ENCODE data around the gene GLI3. TPM values are rescaled to one million over a fixed set of nuclear protein-coding genes. Genes with fewer than 3 reads are reported as not detected.
A peak's percentile ranks its signal among the peaks of the same experiment; 100 is the strongest.

The GLI3 gene
- total RNA-seq, 2 donors from 2014 or later, result 2.7 to 10.2 TPM

DNA sequence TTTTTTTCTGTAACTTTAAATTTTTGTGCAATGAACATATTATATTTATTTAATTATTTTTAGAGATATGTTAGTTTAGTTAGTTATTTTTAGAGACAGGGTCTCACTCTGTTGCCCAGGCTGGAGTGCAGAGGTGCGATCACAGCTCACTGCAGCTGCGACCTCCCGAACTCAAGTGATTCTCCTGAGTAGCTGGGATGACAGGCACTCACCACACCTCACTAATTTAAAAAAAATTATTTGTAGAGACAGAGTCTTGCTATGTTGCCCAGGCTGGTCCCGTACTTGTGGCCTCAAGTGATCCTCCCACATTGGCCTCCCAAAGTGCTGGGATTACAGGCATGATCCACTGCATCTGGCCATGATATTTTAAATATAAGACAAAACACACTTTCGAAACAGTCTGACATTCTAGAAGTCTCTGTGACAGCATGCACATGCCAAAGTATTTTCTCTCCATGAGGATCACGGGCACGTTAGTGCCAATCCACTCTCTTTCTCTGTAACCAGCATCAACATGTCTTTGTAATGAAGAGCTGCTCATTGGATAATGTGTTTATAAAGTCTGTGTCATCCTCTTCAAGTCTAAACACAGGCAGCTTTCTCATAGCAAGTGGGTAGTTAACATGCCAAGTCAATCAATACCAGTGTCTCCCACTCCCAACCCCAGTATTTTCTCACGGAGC, 137.4 kb downstream of the GLI3 start:
- peaks cover 65% of the 10 kb centered on the region for H3K27me3 ChIP-seq (ENCODE audit: control insufficient read depth, insufficient read depth, low read length, poor library complexity, severe bottlenecking)
- no peak overlapping the region for H3K27ac ChIP-seq (ENCODE audit: low read depth, low read length)
- DNase-seq, result no peak
- H3K9ac ChIP-seq (ENCODE audit: extremely low read depth, low read length, poor library complexity, severe bottlenecking), result no peak overlapping the region
- Mint-ChIP-seq H3K36me3 (ENCODE audit: low read depth) (no peaks in the 10 kb centered on the region), H3K4me3 (no peak overlapping the region), H3K9me3 (no peaks in the 10 kb centered on the region), H3K27me3 (ENCODE audit: insufficient read depth) (peaks cover 95% of the 10 kb centered on the region), H3K4me1 (peaks cover 25% of the 10 kb centered on the region), H3K27ac (no peak overlapping the region)
- 87 to 90% methylated on average over 5 to 8 of the region's 8 CpGs for WGBS, 2 experiments (ENCODE audit: insufficient coverage in 1 of 2, insufficient read length in 1 of 2)
- peaks cover 15% of the 10 kb centered on the region for H3K4me1 ChIP-seq (ENCODE audit: control insufficient read depth, insufficient read depth, low read length)
- TF ChIP-seq, protein P1, sequence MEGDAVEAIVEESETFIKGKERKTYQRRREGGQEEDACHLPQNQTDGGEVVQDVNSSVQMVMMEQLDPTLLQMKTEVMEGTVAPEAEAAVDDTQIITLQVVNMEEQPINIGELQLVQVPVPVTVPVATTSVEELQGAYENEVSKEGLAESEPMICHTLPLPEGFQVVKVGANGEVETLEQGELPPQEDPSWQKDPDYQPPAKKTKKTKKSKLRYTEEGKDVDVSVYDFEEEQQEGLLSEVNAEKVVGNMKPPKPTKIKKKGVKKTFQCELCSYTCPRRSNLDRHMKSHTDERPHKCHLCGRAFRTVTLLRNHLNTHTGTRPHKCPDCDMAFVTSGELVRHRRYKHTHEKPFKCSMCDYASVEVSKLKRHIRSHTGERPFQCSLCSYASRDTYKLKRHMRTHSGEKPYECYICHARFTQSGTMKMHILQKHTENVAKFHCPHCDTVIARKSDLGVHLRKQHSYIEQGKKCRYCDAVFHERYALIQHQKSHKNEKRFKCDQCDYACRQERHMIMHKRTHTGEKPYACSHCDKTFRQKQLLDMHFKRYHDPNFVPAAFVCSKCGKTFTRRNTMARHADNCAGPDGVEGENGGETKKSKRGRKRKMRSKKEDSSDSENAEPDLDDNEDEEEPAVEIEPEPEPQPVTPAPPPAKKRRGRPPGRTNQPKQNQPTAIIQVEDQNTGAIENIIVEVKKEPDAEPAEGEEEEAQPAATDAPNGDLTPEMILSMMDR (conservative IDR thresholded peaks at IDR 0.05), result no peak
- no peak overlapping the region for H3K4me3 ChIP-seq (ENCODE audit: low read length)
- H3K36me3 ChIP-seq (ENCODE audit: control insufficient read depth, insufficient read depth, low read length), result no peaks in the 10 kb centered on the region
- no peaks in the 10 kb centered on the region for H3K9me3 ChIP-seq (ENCODE audit: control insufficient read depth, low read length)

DNA sequence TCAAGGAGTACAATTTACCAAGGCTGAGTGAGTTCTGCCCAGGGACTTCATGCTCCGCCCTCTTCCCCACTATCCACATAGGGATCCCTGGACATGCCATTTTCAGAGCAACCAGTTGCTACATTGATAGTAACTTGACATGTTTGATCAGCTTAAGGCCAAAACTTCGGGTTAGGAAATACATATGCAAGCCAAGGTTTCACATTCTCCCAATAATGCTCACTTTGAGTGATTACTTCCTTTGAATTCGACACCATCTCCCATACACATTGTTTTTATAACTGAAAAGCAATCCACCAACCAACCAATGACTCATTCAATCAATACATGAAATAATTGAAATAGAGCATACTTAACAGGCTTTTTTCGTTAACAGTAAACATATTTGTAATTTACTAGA, 137.9 kb downstream of the GLI3 start:
- WGBS, 2 experiments (ENCODE audit: insufficient coverage in 1 of 2, insufficient read length in 1 of 2), result 93% methylated on average over 3 of the region's 4 CpGs
- Histone ChIP-seq H3K4me1 (ENCODE audit: control insufficient read depth, insufficient read depth, low read length) (peaks cover 13% of the 10 kb centered on the region), H3K27me3 (ENCODE audit: control insufficient read depth, insufficient read depth, low read length, poor library complexity, severe bottlenecking) (peaks cover 70% of the 10 kb centered on the region), H3K9ac (ENCODE audit: extremely low read depth, low read length, poor library complexity, severe bottlenecking) (no peak overlapping the region), H3K9me3 (ENCODE audit: control insufficient read depth, low read length) (no peaks in the 10 kb centered on the region), H3K4me3 (ENCODE audit: low read length) (no peak overlapping the region), H3K36me3 (ENCODE audit: control insufficient read depth, insufficient read depth, low read length) (no peaks in the 10 kb centered on the region), H3K27ac (ENCODE audit: low read depth, low read length) (no peak overlapping the region)
- no peak for DNase-seq
- Mint-ChIP-seq H3K36me3 (ENCODE audit: low read depth) (no peaks in the 10 kb centered on the region), H3K4me3 (no peak overlapping the region), H3K27ac (no peak overlapping the region), H3K4me1 (peaks cover 23% of the 10 kb centered on the region), H3K9me3 (peaks cover under 1% of the 10 kb centered on the region), H3K27me3 (ENCODE audit: insufficient read depth) (peaks cover 95% of the 10 kb centered on the region)
- TF ChIP-seq, protein P1 (conservative IDR thresholded peaks at IDR 0.05), result no peak

DNA sequence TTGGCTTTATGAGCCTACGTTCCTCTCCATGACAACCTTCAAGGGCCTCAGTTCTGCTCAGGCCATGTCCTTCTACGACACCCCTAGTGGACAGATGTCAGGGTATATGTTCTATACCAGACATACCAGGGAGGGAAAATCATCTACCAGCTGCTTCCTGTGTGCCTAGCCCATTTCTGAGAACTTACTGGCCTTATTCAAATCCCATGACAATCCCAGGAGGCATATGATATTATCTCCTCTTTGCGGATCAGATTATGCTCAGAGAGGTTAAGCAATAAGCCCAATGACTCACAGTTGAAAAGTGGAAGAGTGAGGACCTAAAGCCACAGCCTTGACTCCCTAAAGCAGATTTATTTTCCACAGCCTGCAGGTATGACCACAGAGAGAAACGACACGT, 139.3 kb downstream of the GLI3 start:
- Mint-ChIP-seq H3K9me3 (peaks cover 6% of the 10 kb centered on the region), H3K4me1 (peaks cover 12% of the 10 kb centered on the region), H3K27me3 (ENCODE audit: insufficient read depth) (peaks cover 96% of the 10 kb centered on the region), H3K27ac (no peak overlapping the region), H3K36me3 (ENCODE audit: low read depth) (no peaks in the 10 kb centered on the region), H3K4me3 (no peak overlapping the region)
- Histone ChIP-seq H3K9me3 (ENCODE audit: control insufficient read depth, low read length) (no peaks in the 10 kb centered on the region), H3K27me3 (ENCODE audit: control insufficient read depth, insufficient read depth, low read length, poor library complexity, severe bottlenecking) (peaks cover 81% of the 10 kb centered on the region), H3K9ac (ENCODE audit: extremely low read depth, low read length, poor library complexity, severe bottlenecking) (no peak overlapping the region), H3K27ac (ENCODE audit: low read depth, low read length) (peak overlapping the region; percentile 79), H3K36me3 (ENCODE audit: control insufficient read depth, insufficient read depth, low read length) (no peaks in the 10 kb centered on the region), H3K4me1 (ENCODE audit: control insufficient read depth, insufficient read depth, low read length) (peaks cover 13% of the 10 kb centered on the region), H3K4me3 (ENCODE audit: low read length) (no peak overlapping the region)
- WGBS, 2 experiments (ENCODE audit: insufficient coverage in 1 of 2, insufficient read length in 1 of 2), result 86 to 93% methylated on average over 2 to 5 of the region's 5 CpGs
- no peak for DNase-seq
- TF ChIP-seq, protein P1 (conservative IDR thresholded peaks at IDR 0.05), result peak; percentile 71

Measured in endodermal cell (in vitro differentiated cells).